Measurements from ENCODE around the gene CCDC122. TPM values are rescaled to one million over a fixed set of nuclear protein-coding genes. Genes with fewer than 3 reads are reported as not detected.

The CCDC122 gene
- total and polyA plus RNA-seq, 10 of the 15 experiments (the other 5 are each of a cell fraction or from before 2014, with no cell fraction given): 1.0 to 4.5 (median 2.9) TPM; not detected in 1

DNA sequence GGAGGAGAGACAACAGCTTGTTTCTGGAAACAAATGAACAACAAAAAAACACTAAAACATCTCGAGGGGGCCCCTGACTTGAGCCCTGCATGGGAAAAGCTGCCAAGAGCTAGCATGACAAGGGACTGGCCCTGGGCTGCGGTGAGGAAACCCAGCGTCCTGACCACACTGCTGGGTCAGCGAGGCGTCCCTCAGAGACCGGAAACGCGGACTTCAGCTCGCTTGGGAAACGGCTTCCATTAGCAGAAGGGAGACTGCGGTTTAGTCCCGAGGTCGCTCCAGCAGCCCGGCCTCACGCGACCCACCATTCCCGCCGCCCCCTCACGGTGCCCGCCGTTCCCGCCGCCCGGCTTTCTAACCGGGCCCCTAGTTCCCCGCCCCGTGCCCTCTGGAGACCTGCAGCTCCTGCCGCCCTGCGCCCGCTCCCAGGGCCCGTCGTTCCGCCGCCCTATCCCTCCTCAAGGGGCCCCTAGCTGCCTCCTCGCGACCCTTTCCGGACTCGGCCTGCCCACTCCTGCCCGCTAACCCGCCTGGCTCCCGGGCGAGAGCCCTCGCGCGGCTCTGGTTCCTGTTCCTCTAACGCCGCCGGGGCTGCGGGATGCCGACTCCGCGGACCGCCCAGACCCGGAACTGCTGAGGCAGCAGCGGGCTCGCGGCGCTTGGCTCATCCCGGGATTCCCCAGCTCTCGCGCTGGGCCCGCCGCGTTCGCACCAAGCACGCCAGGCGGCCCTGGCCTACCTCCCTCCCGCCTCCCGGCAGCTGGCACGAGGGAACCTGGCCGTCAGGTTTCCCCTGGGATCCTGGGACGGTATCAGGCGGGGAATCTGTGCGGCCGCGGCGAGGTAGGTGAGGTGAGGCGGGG lies at the start of gene CCDC122 (continued):
- TF ChIP-seq CBFB (IDR thresholded peaks at IDR 0.05; ENCODE audit: low read depth) (0 out of 2 replicates have a peak, but pooled peaks have one; percentile 41), POU2F2 (IDR thresholded peaks at IDR 0.05; ENCODE audit: borderline replicate concordance, low read depth, low read length) (no peak; the same call in 1 of the 3 replicates), ZNF217 (IDR thresholded peaks at IDR 0.05) (no peak), CREM (IDR thresholded peaks at IDR 0.05; ENCODE audit: low read depth) (0 out of 2 replicates have a peak, but pooled peaks have one; percentile 17), FOXK2 (IDR thresholded peaks at IDR 0.05) (no peak), RAD51 (IDR thresholded peaks at IDR 0.05) (no peak), SMAD1 (IDR thresholded peaks at IDR 0.05; ENCODE audit: low read depth, partially characterized antibody) (no peak), ZNF207 (IDR thresholded peaks at IDR 0.05; ENCODE audit: borderline replicate concordance) (no peak), IRF4 (IDR thresholded peaks at IDR 0.05; ENCODE audit: low read depth, low read length) (no peak), NR2F1 (conservative IDR thresholded peaks at IDR 0.05) (no peak), SIX5 (IDR thresholded peaks at IDR 0.05; ENCODE audit: low read depth, low read length, severe bottlenecking) (no peak), POLR2A (IDR thresholded peaks at IDR 0.05; ENCODE audit: low read depth, low read length) (peak; percentile 91), GATAD2B (conservative IDR thresholded peaks at IDR 0.05; ENCODE audit: low read depth) (peak; percentile 50; the same call in 1 of the 2 replicates), PAX5 (IDR thresholded peaks at IDR 0.05; ENCODE audit: borderline replicate concordance, low read depth, low read length) (peak; percentile 42; the same call in 1 of the 2 replicates), TCF12 (IDR thresholded peaks at IDR 0.05; ENCODE audit: low read depth, low read length) (no peak), BHLHE40 (IDR thresholded peaks at IDR 0.05; ENCODE audit: borderline replicate concordance in 1 of 2, low read depth in 2 of 2, low read length in 1 of 2) (peak; percentile 9 to 11; a peak in 2 of 4 replicates), RUNX3 (IDR thresholded peaks at IDR 0.05; ENCODE audit: low read length) (peak; percentile 88), SMARCA5 (IDR thresholded peaks at IDR 0.05) (no peak), CHD2 (IDR thresholded peaks at IDR 0.05; ENCODE audit: borderline replicate concordance, low read depth, low read length) (0 out of 2 replicates have a peak, but pooled peaks have one; percentile 15), MEF2A (IDR thresholded peaks at IDR 0.05; ENCODE audit: insufficient read depth, low read depth, low read length) (0 out of 2 replicates have a peak, but pooled peaks have one; percentile 9)
- TF ChIP-seq, protein P1, sequence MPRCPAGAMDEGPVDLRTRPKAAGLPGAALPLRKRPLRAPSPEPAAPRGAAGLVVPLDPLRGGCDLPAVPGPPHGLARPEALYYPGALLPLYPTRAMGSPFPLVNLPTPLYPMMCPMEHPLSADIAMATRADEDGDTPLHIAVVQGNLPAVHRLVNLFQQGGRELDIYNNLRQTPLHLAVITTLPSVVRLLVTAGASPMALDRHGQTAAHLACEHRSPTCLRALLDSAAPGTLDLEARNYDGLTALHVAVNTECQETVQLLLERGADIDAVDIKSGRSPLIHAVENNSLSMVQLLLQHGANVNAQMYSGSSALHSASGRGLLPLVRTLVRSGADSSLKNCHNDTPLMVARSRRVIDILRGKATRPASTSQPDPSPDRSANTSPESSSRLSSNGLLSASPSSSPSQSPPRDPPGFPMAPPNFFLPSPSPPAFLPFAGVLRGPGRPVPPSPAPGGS (IDR thresholded peaks at IDR 0.05; ENCODE audit: borderline replicate concordance, insufficient read depth, low read depth, low read length, poor library complexity, severe bottlenecking): peak; percentile 25
- TF ChIP-seq, protein P2, sequence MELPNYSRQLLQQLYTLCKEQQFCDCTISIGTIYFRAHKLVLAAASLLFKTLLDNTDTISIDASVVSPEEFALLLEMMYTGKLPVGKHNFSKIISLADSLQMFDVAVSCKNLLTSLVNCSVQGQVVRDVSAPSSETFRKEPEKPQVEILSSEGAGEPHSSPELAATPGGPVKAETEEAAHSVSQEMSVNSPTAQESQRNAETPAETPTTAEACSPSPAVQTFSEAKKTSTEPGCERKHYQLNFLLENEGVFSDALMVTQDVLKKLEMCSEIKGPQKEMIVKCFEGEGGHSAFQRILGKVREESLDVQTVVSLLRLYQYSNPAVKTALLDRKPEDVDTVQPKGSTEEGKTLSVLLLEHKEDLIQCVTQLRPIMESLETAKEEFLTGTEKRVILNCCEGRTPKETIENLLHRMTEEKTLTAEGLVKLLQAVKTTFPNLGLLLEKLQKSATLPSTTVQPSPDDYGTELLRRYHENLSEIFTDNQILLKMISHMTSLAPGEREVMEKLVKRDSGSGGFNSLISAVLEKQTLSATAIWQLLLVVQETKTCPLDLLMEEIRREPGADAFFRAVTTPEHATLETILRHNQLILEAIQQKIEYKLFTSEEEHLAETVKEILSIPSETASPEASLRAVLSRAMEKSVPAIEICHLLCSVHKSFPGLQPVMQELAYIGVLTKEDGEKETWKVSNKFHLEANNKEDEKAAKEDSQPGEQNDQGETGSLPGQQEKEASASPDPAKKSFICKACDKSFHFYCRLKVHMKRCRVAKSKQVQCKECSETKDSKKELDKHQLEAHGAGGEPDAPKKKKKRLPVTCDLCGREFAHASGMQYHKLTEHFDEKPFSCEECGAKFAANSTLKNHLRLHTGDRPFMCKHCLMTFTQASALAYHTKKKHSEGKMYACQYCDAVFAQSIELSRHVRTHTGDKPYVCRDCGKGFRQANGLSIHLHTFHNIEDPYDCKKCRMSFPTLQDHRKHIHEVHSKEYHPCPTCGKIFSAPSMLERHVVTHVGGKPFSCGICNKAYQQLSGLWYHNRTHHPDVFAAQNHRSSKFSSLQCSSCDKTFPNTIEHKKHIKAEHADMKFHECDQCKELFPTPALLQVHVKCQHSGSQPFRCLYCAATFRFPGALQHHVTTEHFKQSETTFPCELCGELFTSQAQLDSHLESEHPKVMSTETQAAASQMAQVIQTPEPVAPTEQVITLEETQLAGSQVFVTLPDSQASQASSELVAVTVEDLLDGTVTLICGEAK (IDR thresholded peaks at IDR 0.05; ENCODE audit: borderline replicate concordance): no peak
- TF ChIP-seq, protein P3, sequence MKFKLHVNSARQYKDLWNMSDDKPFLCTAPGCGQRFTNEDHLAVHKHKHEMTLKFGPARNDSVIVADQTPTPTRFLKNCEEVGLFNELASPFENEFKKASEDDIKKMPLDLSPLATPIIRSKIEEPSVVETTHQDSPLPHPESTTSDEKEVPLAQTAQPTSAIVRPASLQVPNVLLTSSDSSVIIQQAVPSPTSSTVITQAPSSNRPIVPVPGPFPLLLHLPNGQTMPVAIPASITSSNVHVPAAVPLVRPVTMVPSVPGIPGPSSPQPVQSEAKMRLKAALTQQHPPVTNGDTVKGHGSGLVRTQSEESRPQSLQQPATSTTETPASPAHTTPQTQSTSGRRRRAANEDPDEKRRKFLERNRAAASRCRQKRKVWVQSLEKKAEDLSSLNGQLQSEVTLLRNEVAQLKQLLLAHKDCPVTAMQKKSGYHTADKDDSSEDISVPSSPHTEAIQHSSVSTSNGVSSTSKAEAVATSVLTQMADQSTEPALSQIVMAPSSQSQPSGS (IDR thresholded peaks at IDR 0.05; ENCODE audit: low read length): no peak
